K562 (cell line): Measurements from ENCODE around the gene INA.

Experiments used
- ATF7 ChIP-seq: fragments of 450-650 bp; IDR thresholded peaks from 2 replicates; pipeline ENCODE4 v1.7.1; 2014; ENCODE audit warnings: mild to moderate bottlenecking, moderate library complexity
- MTF1 ChIP-seq: fragments of 250-450 bp; sonication (Bioruptor Pico); IDR thresholded peaks from 2 replicates; pipeline ENCODE4 v1.9.0; 2021; ENCODE audit warnings: moderate library complexity, mild to moderate bottlenecking, inconsistent platforms, borderline replicate concordance
- NONO ChIP-seq, 2 experiments: fragments of 200-400 bp in 1 of 2; fragments of 450-650 bp in 1 of 2; formaldehyde crosslinking in 1 of 2; IDR thresholded peaks; 2 replicates each; pipeline ENCODE4 v1.6.1; 2017; ENCODE audit warnings: low read depth in 2 of 2, mild to moderate bottlenecking in 2 of 2, moderate library complexity in 2 of 2, low read length in 1 of 2
- NR2C1 ChIP-seq, 2 experiments: fragments of 450-650 bp; IDR thresholded peaks; 2 replicates each; pipeline ENCODE4 v1.6.1; 2017; ENCODE audit warnings: mild to moderate bottlenecking in 2 of 2, antibody characterized with exemption in 1 of 2, inconsistent platforms in 1 of 2, missing compliant biosample characterization in 1 of 2, missing genetic modification characterization in 1 of 2
- POLR2AphosphoS5 ChIP-seq: IDR thresholded peaks from 2 replicates; pipeline ENCODE4 v1.6.1; 2011; ENCODE audit warnings: mild to moderate bottlenecking, low read depth, low read length, moderate library complexity; ENCODE audit not compliant: control insufficient read depth, insufficient read depth
- SIN3B ChIP-seq: fragments of 450-650 bp; IDR thresholded peaks from 2 replicates; pipeline ENCODE4 v1.6.1; 2017; ENCODE audit warnings: low read depth, mild to moderate bottlenecking, moderate library complexity
- SMAD4 ChIP-seq: fragments of 250-450 bp; sonication (Bioruptor Pico); conservative IDR thresholded peaks from 2 replicates; pipeline ENCODE4 v1.8.0; 2021; ENCODE audit warnings: inconsistent platforms, mild to moderate bottlenecking, moderate library complexity
- ZNF668 ChIP-seq: fragments of 250-450 bp; sonication (Bioruptor Pico); IDR thresholded peaks from 2 replicates; pipeline ENCODE4 v1.8.0; 2022; ENCODE audit warnings: mild to moderate bottlenecking, inconsistent platforms
- TF ChIP-seq, protein P1 (sequence below): sonication (generic); formaldehyde crosslinking; IDR thresholded peaks from 2 replicates; pipeline ENCODE4 v1.8.0; 2022; ENCODE audit warnings: missing genetic modification reagents, mild to moderate bottlenecking, borderline replicate concordance
- TF ChIP-seq, protein P2 (sequence below): sonication (generic); formaldehyde crosslinking; IDR thresholded peaks from 2 replicates; pipeline ENCODE4 v1.8.0; 2023; ENCODE audit warnings: mild to moderate bottlenecking, missing genetic modification reagents

DNA sequence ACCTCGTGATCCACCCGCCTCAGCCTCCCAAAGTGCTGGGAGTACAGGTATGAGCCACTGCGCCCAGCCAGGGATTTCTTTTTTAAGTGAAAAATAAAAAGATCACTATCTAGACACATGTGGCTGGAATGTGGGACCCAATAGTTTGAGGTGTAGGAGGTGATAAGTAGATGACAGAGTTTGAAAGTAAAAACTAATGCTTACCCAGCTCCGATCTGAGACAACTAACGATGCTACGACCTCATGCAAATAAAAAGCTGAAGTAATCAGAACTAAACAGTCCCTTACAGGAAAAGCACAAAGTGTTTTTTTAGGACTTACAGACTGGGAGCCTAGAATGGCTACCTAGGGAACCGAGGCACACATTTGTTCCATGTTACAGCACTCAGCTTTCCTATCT lies 51.0 kb downstream of the INA start:
- TF ChIP-seq, protein P1, sequence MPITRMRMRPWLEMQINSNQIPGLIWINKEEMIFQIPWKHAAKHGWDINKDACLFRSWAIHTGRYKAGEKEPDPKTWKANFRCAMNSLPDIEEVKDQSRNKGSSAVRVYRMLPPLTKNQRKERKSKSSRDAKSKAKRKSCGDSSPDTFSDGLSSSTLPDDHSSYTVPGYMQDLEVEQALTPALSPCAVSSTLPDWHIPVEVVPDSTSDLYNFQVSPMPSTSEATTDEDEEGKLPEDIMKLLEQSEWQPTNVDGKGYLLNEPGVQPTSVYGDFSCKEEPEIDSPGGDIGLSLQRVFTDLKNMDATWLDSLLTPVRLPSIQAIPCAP (CRISPR knock-in tag): no peak
- TF ChIP-seq NR2C1 (IDR thresholded peaks at IDR 0.05) (no peak), NR2C1 (tag; IDR thresholded peaks at IDR 0.05) (no peak), SMAD4 (CRISPR knock-in tag) (no peak), POLR2AphosphoS5 (no peak), ATF7 (no peak), MTF1 (CRISPR knock-in tag) (no peak), SIN3B (no peak), ZNF668 (CRISPR knock-in tag) (no peak), NONO (IDR thresholded peaks at IDR 0.05; ENCODE audit: low read depth in 2 of 2, low read length in 1 of 2) (no peak)
- TF ChIP-seq, protein P2, sequence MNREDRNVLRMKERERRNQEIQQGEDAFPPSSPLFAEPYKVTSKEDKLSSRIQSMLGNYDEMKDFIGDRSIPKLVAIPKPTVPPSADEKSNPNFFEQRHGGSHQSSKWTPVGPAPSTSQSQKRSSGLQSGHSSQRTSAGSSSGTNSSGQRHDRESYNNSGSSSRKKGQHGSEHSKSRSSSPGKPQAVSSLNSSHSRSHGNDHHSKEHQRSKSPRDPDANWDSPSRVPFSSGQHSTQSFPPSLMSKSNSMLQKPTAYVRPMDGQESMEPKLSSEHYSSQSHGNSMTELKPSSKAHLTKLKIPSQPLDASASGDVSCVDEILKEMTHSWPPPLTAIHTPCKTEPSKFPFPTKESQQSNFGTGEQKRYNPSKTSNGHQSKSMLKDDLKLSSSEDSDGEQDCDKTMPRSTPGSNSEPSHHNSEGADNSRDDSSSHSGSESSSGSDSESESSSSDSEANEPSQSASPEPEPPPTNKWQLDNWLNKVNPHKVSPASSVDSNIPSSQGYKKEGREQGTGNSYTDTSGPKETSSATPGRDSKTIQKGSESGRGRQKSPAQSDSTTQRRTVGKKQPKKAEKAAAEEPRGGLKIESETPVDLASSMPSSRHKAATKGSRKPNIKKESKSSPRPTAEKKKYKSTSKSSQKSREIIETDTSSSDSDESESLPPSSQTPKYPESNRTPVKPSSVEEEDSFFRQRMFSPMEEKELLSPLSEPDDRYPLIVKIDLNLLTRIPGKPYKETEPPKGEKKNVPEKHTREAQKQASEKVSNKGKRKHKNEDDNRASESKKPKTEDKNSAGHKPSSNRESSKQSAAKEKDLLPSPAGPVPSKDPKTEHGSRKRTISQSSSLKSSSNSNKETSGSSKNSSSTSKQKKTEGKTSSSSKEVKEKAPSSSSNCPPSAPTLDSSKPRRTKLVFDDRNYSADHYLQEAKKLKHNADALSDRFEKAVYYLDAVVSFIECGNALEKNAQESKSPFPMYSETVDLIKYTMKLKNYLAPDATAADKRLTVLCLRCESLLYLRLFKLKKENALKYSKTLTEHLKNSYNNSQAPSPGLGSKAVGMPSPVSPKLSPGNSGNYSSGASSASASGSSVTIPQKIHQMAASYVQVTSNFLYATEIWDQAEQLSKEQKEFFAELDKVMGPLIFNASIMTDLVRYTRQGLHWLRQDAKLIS: no peak
